K562 (cell line): ENCODE results near the gene SLC7A5. TPM values are rescaled to one million over a fixed set of nuclear protein-coding genes. Genes with fewer than 3 reads are reported as not detected.

Experiments used
- ATAC-seq: fragments of 200-7000 bp; cut with Tn5 transposase; 3 replicates; pipeline ENCODE4 v1.9.1; 2020; ENCODE audit warnings: moderate library complexity
- BruUV-seq: library from RNA; stranded (reverse); fragments of 400-500 nt; replicated peaks from 2 replicates; lab custom pipeline; 2021; lab: Mats Ljungman, UMichigan
- CTCF ChIA-PET: fragments of 300-600 bp; formaldehyde crosslinking; extraction: SDS; loops from one replicate; lab custom pipeline; 2021; ENCODE audit warnings: low intra/inter-chr PET ratio; lab: Yijun Ruan, JAX
- POLR2A ChIA-PET: fragments of 300-600, 350-650 bp; sonication (Branson Sonifier 250); formaldehyde crosslinking; extraction: SDS; loops from one replicate; lab custom pipeline; 2021; ENCODE audit warnings: antibody characterized with exemption, inconsistent platforms; lab: Yijun Ruan, JAX
- DNase-seq, 4 experiments: peaks; one replicate each; pipeline versions ENCODE4 v3.0.0 to v3.0.0-alpha.2; 2011 to 2018; ENCODE audit warnings: low spot score in 3 of 4, mixed read lengths in 3 of 4; ENCODE audit errors: extremely low read depth in 1 of 4
- FAIRE-seq: peaks from 2 replicates; lab custom pipeline; 2011; peaks lifted over from hg19 to GRCh38; lab: Jason Lieb, UNC
- H2AFZ ChIP-seq: 2 replicates; pipeline ENCODE4 v1.6.0; 2011; ENCODE audit warnings: low read depth, low read length, control low read depth, inconsistent platforms
- H3K27ac ChIP-seq: fragments of 200-600 bp; 3 replicates; pipeline ENCODE4 v1.8.0; 2011; ENCODE audit warnings: low read depth, mild to moderate bottlenecking, control low read depth, inconsistent platforms, low read length, moderate library complexity, mixed read lengths; ENCODE audit errors: extremely low read depth
- H3K27me3 ChIP-seq, 2 experiments: fragments of 300-600 bp in 1 of 2; 2 replicates in 1 of 2; 3 replicates in 1 of 2; pipeline versions ENCODE4 v1.6.0 to v1.8.0; 2011; ENCODE audit warnings: inconsistent platforms in 2 of 2, low read length in 2 of 2, mild to moderate bottlenecking in 1 of 2, mixed read lengths in 1 of 2, moderate library complexity in 1 of 2; ENCODE audit not compliant: control insufficient read depth in 2 of 2, insufficient read depth in 2 of 2
- H3K36me3 ChIP-seq: fragments of 300-600 bp; 3 replicates; pipeline ENCODE4 v1.8.0; 2011; ENCODE audit warnings: mild to moderate bottlenecking, low read length, inconsistent platforms; ENCODE audit not compliant: control insufficient read depth, insufficient read depth
- H3K4me1 ChIP-seq, 2 experiments: fragments of 200-600 bp in 1 of 2; replicated peaks in 1 of 2; 2 replicates in 1 of 2; 3 replicates in 1 of 2; pipeline versions ENCODE4 v1.5.1 to v1.8.0; 2011; ENCODE audit warnings: inconsistent platforms in 2 of 2, low read length in 2 of 2, mild to moderate bottlenecking in 1 of 2, mixed read lengths in 1 of 2, moderate library complexity in 1 of 2; ENCODE audit not compliant: control insufficient read depth in 2 of 2, insufficient read depth in 2 of 2
- H3K4me2 ChIP-seq: 2 replicates; pipeline ENCODE4 v1.6.1; 2011; ENCODE audit warnings: low read length, control low read depth, inconsistent platforms, mixed read lengths; ENCODE audit not compliant: insufficient read depth
- H3K4me3 ChIP-seq: fragments of 200-600 bp; sonication (generic), shearing (Covaris generic); 2 replicates; pipeline ENCODE4 v1.5.1; 2016; ENCODE audit warnings: control low read depth, inconsistent platforms
- H3K79me2 ChIP-seq: fragments of 200-600 bp; 3 replicates; pipeline ENCODE4 v1.8.0; 2011; ENCODE audit warnings: low read length, inconsistent platforms; ENCODE audit not compliant: control insufficient read depth, insufficient read depth
- H3K9ac ChIP-seq, 2 experiments: 2 replicates each; pipeline versions ENCODE4 v1.6.0 to v1.6.1; 2011; ENCODE audit warnings: low read depth in 2 of 2, low read length in 2 of 2, control low read depth in 1 of 2, inconsistent platforms in 1 of 2, mild to moderate bottlenecking in 1 of 2, mixed read lengths in 1 of 2; ENCODE audit not compliant: insufficient read depth in 1 of 2
- H3K9me1 ChIP-seq: one replicate; pipeline ENCODE4 v1.6.0; 2011; ENCODE audit warnings: inconsistent platforms, mild to moderate bottlenecking, low read length, moderate library complexity; ENCODE audit not compliant: control insufficient read depth, insufficient read depth
- H3K9me3 ChIP-seq: replicated peaks from 2 replicates; pipeline ENCODE4 v1.5.1; 2011; ENCODE audit warnings: low read depth, low read length, inconsistent platforms; ENCODE audit not compliant: control insufficient read depth, insufficient read depth
- H4K20me1 ChIP-seq: replicated peaks from 2 replicates; pipeline ENCODE4 v1.6.1; 2011; ENCODE audit warnings: low read length, inconsistent platforms, mixed read lengths; ENCODE audit not compliant: control insufficient read depth, insufficient read depth
- FOXK1 ChIP-seq: sonication (generic); formaldehyde crosslinking; IDR thresholded peaks from 2 replicates; pipeline ENCODE4 v1.8.0; 2022; ENCODE audit warnings: missing genetic modification reagents, mild to moderate bottlenecking, borderline replicate concordance
- HDAC8 ChIP-seq: fragments of 450-650 bp; IDR thresholded peaks from 2 replicates; pipeline ENCODE4 v1.6.1; 2016; ENCODE audit warnings: mild to moderate bottlenecking, missing genetic modification characterization, moderate library complexity, missing compliant biosample characterization
- HINFP ChIP-seq: fragments of 450-650 bp; conservative IDR thresholded peaks from 2 replicates; pipeline ENCODE4 v1.6.1; 2016; ENCODE audit warnings: missing genetic modification characterization, low read depth, mild to moderate bottlenecking, control low read depth, missing compliant biosample characterization
- MYBL2 ChIP-seq, 2 experiments: fragments of 450-650 bp in 1 of 2; sonication (generic) in 1 of 2; formaldehyde crosslinking in 1 of 2; IDR thresholded peaks; 2 replicates each; pipeline versions ENCODE4 v1.6.1 to v1.8.1; 2017 to 2022; ENCODE audit warnings: borderline replicate concordance in 1 of 2, inconsistent platforms in 1 of 2, low read depth in 1 of 2, mild to moderate bottlenecking in 1 of 2, missing genetic modification reagents in 1 of 2, moderate library complexity in 1 of 2
- POLR2G ChIP-seq: fragments of 200-400 bp; formaldehyde crosslinking; IDR thresholded peaks from 2 replicates; pipeline ENCODE4 v1.6.1; 2017; ENCODE audit warnings: low read depth, mild to moderate bottlenecking, antibody characterized with exemption, low read length, moderate library complexity
- REST ChIP-seq, 2 experiments: fragments of 450-650 bp; formaldehyde crosslinking in 1 of 2; IDR thresholded peaks; 2 replicates each; pipeline versions ENCODE4 v1.4.0 to v1.6.1; 2014 to 2020; ENCODE audit warnings: mild to moderate bottlenecking in 2 of 2, borderline replicate concordance in 1 of 2, low read depth in 1 of 2
- SMAD2 ChIP-seq: fragments of 150-350 bp; IDR thresholded peaks from 2 replicates; pipeline ENCODE4 v1.6.1; 2014; ENCODE audit warnings: low read depth, mild to moderate bottlenecking, low read length
- ZNF24 ChIP-seq: fragments of 450-650 bp; IDR thresholded peaks from 2 replicates; pipeline ENCODE4 v1.6.1; 2016
- ZNF511 ChIP-seq: sonication (generic); formaldehyde crosslinking; IDR thresholded peaks from 2 replicates; pipeline ENCODE4 v1.8.0; 2022; ENCODE audit warnings: mild to moderate bottlenecking, missing genetic modification reagents
- WGBS: fragments of 100-300 bp; shearing (Covaris generic); methylation state at CpG from one replicate; pipeline ENCODE4 v1.1.6; 2016; ENCODE audit warnings: low coverage, mixed read lengths; ENCODE audit not compliant: insufficient coverage; ENCODE audit errors: missing lambda C conversion rate; 5-methylcytosine and 5-hydroxymethylcytosine counted together
- in situ Hi-C: fragments of 300-500 bp; cut with MboI; formaldehyde crosslinking; loops from 4 replicates; pipeline ENCODE4 v1.15.0; 2018; ENCODE audit warnings: inconsistent platforms, mixed read lengths
- intact Hi-C: fragments of 100-400 bp; cut with micrococcal nuclease; formaldehyde crosslinking; loops from 2 replicates; pipeline ENCODE4 v1.14.2; 2022
- polyA plus RNA-seq, 8 experiments: library from polyadenylated mRNA; depleted of rRNA in 4 of 8; stranded (reverse) in 5 of 8; unstranded in 3 of 8; fragments of >200 nt; fragmentation: Nextera tagmentation in 2 of 8; fragmentation: Illumina TruSeq in 1 of 8; extraction: Ambion mirVana in 2 of 8; extraction: Trizol in 1 of 8; gene quantifications; 2 replicates each; pipeline versions ENCODE4 v1.2.1 to v1.2.3, GENCODE V29; 2011 to 2014; ENCODE audit warnings: inconsistent platforms in 1 of 8, missing spikeins in 1 of 8
- total RNA-seq, 7 experiments: library from RNA; depleted of rRNA in 6 of 7; stranded (reverse); fragments of >200 nt in 6 of 7; fragmentation: Illumina TruSeq in 2 of 7; extraction: Trizol in 2 of 7; gene quantifications; 2 replicates each; pipeline versions ENCODE4 v1.2.1 to v1.2.3, GENCODE V29; 2011 to 2021; ENCODE audit warnings: low replicate concordance in 1 of 7

The SLC7A5 gene
- total and polyA plus RNA-seq, 9 of the 15 experiments (the other 6 are each of a cell fraction or from before 2014, with no cell fraction given) = 1.9 to 220 (median 18.6) TPM

- H4K20me1 ChIP-seq = peaks cover 67% of the 10 kb centered on the region
- 85% methylated on average over 10 of the region's 13 CpGs for WGBS
- no peak overlapping the region for H3K4me3 ChIP-seq
- in situ Hi-C loops = no loop called here
- ChIA-PET POLR2A (interaction anchor here (0.6 to 2.1 kb wide), 8 partner anchors 10 to 39 kb away, joined by 3 to 10 read pairs (median 5); no protein-coding TSS in a partner anchor), CTCF (no interaction called here)
- ATAC-seq (peak; percentile 5; the same call in 2 of the 3 replicates), DNase-seq (no peak), FAIRE-seq (no peak)
- H2AFZ ChIP-seq = no peak overlapping the region
- BruUV-seq = no TSS peak
- H3K27ac ChIP-seq = no peak overlapping the region
- peaks cover 96% of the 10 kb centered on the region for H3K36me3 ChIP-seq
- H3K4me1 ChIP-seq = peaks cover 0 to 62% of the 10 kb centered on the region in 2 experiments; a peak in 2 of 5 replicates
- peaks cover 78% of the 10 kb centered on the region for H3K79me2 ChIP-seq
- peaks cover 8% of the 10 kb centered on the region for H3K9me1 ChIP-seq
- no peaks in the 10 kb centered on the region for H3K27me3 ChIP-seq
- peak; percentile 16; the same call in 1 of the 2 replicates for TF ChIP-seq POLR2G
- TF ChIP-seq ZNF24 = no peak
- no peak for TF ChIP-seq HDAC8 (tag)
- no peak for TF ChIP-seq MYBL2 (IDR thresholded peaks at IDR 0.05; ENCODE audit: low read depth)
- no peak for TF ChIP-seq MYBL2 (CRISPR knock-in tag; IDR thresholded peaks at IDR 0.05; ENCODE audit: borderline replicate concordance)
- TF ChIP-seq HINFP (tag) = no peak
- TF ChIP-seq FOXK1 = no peak
- TF ChIP-seq REST (IDR thresholded peaks at IDR 0.05; ENCODE audit: borderline replicate concordance) = no peak
- TF ChIP-seq REST (CRISPR knock-in tag; IDR thresholded peaks at IDR 0.05; ENCODE audit: low read depth) = no peak
- TF ChIP-seq ZNF511 (CRISPR knock-in tag) = no peak
- no peak for TF ChIP-seq SMAD2
- H3K9ac ChIP-seq = no peak overlapping the region; a peak in 1 of 4 replicates
- intact Hi-C loops = no loop called here
- H3K4me2 ChIP-seq = no peak overlapping the region
- no peaks in the 10 kb centered on the region for H3K9me3 ChIP-seq
These were observed 24.1 kb downstream of the SLC7A5 start for GRCh38 chr16:87845213-87845612.
